DMS53 treated with DMSO at 0.1 percent for 48 hours (cell line): ENCODE data around the gene PAK5.
A peak's percentile ranks its signal among the peaks of the same experiment; 100 is the strongest.

Experiments
- DNase-seq: peaks from one replicate; lab custom pipeline; 2025; ENCODE audit not compliant: unreplicated experiment; lab: John Stamatoyannopoulos, UW

The PAK5 gene

GRCh38 chr20:9626357-9626756 lies 212.5 kb downstream of the PAK5 start:
- no peak for DNase-seq

GRCh38 chr20:9617940-9618339 lies 220.9 kb downstream of the PAK5 start:
- peak; percentile 92 for DNase-seq

GRCh38 chr20:9616833-9617461 lies 221.9 kb downstream of the PAK5 start:
- peak; percentile 85 for DNase-seq

GRCh38 chr20:9616455-9616805 lies 222.4 kb downstream of the PAK5 start:
- no peak for DNase-seq

DNA sequence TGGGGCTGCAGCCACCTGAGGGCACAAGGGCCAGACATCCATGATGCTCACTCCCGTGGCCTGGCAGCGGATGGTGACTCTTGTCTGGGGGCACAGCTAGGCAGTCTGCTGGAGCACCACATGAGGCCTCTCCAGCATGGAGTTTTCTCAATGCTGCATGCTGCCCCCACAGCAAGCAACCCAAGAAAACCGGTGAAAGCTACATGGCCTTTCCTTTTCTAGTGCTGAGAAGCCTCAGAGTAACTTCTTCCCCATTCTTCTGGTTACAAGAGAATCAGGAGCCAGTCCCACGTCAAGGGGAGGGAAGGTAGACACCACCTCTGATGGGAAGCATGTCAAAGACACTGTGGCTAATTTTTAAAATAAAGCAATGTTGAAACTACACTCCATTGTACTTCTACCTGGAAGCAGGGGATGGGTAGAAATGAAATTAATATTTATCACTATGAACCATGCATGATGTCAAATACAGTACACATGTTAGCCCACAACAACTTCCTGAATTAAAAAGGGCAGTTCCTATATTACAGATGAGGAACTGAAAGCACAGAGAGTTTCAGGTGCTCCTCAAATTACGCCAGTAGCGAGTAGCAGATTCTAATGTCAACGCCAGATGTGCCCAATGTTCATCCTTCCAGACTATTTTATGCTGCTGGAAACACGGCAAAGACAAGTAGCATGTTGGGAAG lies 223.0 kb downstream of the PAK5 start:
- DNase-seq = no peak

- no peak for DNase-seq
These were observed 223.8 kb downstream of the PAK5 start for GRCh38 chr20:9615118-9615517.

DNA sequence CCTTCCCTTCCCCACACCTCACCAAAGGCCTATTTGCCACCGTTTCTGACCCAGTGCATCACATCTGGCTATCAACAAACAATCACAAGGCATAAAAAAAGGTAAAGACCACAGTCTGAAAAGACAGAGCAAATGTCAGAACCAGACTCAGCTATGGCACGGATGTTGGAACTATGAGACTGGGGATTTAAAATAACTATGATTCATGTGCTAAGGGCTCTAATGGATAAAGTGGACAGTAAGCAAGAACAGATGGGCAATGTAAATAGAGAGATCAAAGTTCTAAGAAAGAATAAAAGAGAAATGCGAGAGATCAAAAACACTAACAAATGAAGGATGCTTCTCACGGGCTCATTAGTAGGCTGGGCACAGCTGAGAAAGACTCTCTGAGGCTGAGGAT lies 225.0 kb downstream of the PAK5 start:
- no peak for DNase-seq

DNA sequence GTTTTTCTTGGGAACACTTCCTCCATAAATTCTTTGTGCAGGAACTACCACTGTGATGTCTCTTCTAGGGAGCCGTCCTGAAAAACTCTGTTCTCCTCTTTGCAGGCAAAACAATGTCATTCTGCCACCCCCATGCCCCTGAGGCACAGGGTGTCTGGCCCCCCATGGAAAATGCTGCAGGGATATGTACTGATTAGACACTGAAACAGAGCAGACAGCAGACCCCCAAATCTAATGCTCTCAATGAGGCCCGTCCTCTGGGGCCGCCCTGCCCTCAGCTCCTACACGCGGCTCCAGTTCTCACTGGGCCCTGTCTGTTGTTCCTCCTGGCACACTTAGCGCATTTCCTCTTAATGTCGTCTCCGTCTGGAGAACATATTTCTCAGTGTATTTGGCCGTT lies 227.0 kb downstream of the PAK5 start:
- no peak for DNase-seq

DNA sequence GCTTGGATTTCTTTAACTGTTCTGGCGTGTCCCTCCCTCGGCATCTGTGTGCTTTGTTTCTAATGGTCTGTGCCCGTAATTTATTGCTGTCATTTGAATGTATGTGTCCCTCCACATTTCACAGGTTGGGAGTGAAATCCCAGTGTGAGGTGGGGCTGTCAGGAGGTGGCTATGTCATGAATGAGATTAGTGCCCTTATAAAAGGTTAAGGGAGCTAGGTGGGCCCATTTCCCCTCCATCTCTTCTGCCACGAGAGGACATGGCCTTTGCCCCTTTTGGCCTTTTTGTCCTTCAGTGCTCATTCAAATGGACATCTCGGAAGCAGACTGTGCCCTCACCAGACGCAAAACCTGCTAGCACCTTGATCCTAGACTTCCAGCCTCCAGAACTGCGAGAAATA lies 228.2 kb downstream of the PAK5 start:
- DNase-seq = no peak

DNA sequence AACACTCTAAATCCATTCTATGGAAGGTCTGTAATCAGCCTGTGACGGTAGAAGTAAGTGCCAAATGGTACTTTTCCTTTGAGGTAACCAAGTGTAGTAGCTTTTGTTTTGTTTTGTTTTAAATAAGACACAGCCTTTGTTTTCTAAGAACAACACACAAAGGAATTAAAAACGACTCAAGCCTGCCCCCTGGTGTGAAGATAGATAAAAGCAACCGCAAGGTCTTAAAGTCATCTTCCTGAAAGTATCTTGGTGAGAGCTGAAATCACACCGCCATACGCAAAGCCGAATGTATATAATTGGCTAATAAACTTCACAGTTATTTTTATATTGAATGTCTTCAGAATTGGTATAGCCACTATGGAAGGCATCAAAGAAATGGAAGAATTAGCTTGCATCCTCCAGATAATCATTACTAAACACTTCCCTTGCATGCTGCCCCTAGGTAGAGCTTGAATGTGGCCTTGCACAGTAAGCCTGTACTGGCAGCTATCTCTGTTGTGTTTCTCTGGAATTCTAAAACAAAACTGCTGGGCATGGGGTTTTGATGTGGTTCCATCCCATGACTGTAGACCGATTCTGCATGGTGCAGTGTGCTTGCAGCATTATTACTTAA lies 228.9 kb downstream of the PAK5 start:
- DNase-seq = peak; percentile 56

GRCh38 chr20:9608639-9609340 lies 230.1 kb downstream of the PAK5 start:
- no peak for DNase-seq

DNA sequence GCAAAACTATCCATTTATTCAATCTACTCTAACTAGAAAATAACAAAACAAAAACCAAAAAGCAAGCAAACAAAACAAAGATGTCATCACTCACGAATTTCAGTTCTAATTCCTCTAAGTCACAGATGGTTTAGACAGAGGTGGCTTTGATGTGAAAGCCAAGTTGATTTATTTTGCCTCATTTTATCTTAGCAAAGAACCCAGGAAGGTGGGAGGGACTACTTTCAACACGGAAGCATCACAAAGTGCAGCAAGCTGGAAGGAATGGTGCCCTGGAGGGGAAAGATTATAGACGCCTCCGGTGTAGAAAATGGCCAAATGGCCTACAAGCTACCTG lies 236.1 kb downstream of the PAK5 start:
- no peak for DNase-seq

- no peak for DNase-seq
These were observed 238.3 kb downstream of the PAK5 start for GRCh38 chr20:9600562-9600961.

DNA sequence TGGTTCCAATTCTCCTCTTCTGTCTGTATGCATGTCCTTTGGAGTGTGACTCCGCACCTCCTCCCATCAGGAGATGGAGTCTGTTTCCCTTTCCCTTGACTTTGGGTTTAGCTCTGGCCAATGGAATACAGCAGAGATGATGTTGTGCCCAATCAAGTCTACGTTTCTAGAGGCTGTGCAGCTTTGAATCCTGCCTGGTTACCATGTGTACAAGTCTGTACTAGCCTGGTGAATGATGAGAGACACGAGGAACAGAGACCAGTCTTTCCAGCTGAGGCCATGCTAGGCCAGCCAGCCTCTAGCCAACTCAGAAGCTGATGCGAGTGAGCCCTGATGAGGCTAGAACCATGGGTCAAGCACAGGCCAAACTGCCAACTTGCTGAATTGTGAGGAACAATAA lies 241.3 kb downstream of the PAK5 start:
- DNase-seq = no peak

- DNase-seq = no peak
These were observed 243.1 kb downstream of the PAK5 start for GRCh38 chr20:9595763-9596162.

DNA sequence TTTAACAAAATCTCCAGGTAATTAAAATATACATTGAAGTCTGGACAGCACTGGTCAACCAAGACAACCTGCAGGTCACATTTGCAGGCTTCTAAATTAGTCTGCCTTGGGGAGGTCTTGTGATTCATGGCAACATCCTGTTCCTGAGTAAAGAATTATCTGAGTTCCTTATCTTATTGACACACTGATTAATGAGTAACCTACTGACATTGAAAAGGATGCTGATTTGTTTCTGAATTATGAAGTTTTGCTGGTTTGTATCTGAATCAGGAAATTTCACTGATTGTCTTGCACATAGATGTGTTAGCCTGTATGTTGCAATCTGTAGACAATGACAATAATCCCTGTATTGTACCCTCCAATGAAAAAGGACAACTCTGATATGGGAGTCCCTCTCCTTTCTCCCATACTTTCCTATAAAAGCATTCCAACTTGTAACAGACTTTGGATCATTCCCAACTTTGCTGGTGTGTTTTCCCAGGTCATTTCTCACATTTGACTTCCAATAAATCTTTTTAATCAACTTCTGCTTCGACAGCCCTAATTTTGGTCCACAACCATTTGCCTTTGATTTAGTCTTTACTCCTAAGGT lies 244.5 kb downstream of the PAK5 start:
- DNase-seq = peak; percentile 13

GRCh38 chr20:9592419-9592818 lies 246.5 kb downstream of the PAK5 start:
- no peak for DNase-seq

GRCh38 chr20:9591080-9591479 lies 247.8 kb downstream of the PAK5 start:
- DNase-seq = no peak

- peak; percentile 62 for DNase-seq
These were observed 248.7 kb downstream of the PAK5 start for GRCh38 chr20:9590189-9590588.

GRCh38 chr20:9588706-9589105 lies 250.2 kb downstream of the PAK5 start:
- no peak for DNase-seq

DNA sequence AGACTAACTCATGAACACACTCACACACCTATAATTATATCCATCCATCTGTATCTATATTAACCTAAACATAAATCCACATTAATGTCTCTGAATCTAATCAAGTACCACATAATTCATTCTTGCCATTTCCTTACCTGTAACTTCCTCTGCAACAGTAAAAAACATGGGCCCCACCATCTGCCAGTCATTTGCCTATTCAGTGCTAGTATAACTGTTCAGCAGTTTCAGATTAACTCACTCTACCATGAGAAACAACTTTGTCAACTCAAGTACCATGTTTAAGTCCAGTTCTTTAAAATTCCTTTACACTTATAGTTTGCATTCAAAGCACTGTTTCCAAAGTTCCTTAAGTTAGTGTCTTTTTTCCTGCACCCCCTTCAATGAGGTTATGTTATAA lies 255.7 kb downstream of the PAK5 start:
- DNase-seq = no peak

DNA sequence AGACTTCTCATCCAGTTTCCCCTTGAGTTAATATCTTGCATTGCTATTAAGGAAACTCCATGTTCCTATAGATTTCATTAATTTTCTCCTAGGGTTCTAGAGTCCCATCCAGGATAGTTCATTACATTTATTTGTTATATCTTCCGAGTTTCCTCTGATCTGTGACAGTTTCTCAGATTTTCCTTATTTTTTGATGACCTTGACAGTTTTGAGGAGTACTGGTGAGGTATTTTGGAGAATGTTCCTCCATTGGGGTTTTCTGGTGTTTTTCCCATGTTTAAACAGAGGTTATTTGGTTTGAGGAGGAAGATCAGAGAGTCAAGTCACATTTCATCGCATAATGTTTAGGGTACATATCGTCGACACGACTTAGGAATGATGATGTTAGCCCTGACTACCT lies 256.7 kb downstream of the PAK5 start:
- no peak for DNase-seq
